ENCODE data around the gene PJA2. TPM values are rescaled to one million over a fixed set of nuclear protein-coding genes. Genes with fewer than 3 reads are reported as not detected.

The PJA2 gene
- total RNA-seq, 2 experiments from 2014 or later, result 41.3 to 69.7 TPM

DNA sequence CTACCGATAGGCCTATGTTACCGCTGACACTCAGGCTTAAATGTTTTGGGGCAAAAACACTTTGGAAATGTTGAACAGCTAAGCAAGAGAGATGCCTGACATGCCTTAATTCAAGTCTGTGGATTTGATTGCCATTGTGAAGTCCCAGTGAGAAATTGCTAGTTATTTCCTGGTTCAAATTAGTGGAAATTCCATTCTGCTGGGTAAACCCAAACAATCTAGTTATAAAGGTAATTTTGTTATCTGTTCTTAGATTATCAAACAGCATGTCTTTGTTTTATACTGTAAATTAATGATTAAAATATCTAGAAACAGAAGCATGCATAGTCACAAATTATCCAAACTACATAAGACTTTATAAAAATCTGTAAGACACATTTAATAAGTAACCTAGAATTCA lies 96.6 kb downstream of the PJA2 start:
- Histone ChIP-seq H3K4me3 (ENCODE audit: low read depth, low read length, poor library complexity, severe bottlenecking) (no peak overlapping the region), H3K36me3 (ENCODE audit: insufficient read depth, low read length) (no peaks in the 10 kb centered on the region), H3K4me2 (ENCODE audit: low read length) (no peak overlapping the region), H2AFZ (ENCODE audit: low read length) (no peak overlapping the region), H3K79me2 (ENCODE audit: insufficient read depth, low read depth, low read length) (no peaks in the 10 kb centered on the region), H4K20me1 (ENCODE audit: insufficient read depth, low read length) (no peaks in the 10 kb centered on the region), H3K9me2 (ENCODE audit: insufficient read depth, low read length) (no peaks in the 10 kb centered on the region), H3K9me3 (ENCODE audit: low read length) (no peaks in the 10 kb centered on the region), H3K27ac (ENCODE audit: low read depth, low read length, poor library complexity, severe bottlenecking) (no peak overlapping the region), H3K4me1 (ENCODE audit: insufficient read depth, low read length, poor library complexity, severe bottlenecking) (no peaks in the 10 kb centered on the region)
- ChIA-PET CTCF (ENCODE audit: unreplicated experiment) (no interaction called here), POLR2A (no interaction called here)
- TF ChIP-seq EZH2phosphoT487 (IDR thresholded peaks at IDR 0.05; ENCODE audit: borderline replicate concordance, low read depth, low read length), result no peak
- TF ChIP-seq, protein P1, sequence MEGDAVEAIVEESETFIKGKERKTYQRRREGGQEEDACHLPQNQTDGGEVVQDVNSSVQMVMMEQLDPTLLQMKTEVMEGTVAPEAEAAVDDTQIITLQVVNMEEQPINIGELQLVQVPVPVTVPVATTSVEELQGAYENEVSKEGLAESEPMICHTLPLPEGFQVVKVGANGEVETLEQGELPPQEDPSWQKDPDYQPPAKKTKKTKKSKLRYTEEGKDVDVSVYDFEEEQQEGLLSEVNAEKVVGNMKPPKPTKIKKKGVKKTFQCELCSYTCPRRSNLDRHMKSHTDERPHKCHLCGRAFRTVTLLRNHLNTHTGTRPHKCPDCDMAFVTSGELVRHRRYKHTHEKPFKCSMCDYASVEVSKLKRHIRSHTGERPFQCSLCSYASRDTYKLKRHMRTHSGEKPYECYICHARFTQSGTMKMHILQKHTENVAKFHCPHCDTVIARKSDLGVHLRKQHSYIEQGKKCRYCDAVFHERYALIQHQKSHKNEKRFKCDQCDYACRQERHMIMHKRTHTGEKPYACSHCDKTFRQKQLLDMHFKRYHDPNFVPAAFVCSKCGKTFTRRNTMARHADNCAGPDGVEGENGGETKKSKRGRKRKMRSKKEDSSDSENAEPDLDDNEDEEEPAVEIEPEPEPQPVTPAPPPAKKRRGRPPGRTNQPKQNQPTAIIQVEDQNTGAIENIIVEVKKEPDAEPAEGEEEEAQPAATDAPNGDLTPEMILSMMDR (conservative IDR thresholded peaks at IDR 0.05; ENCODE audit: low read length), result no peak
- intact Hi-C loops (cut with micrococcal nuclease; ENCODE audit: unreplicated experiment), result no loop called here
- no peak for DNase-seq (ENCODE audit: low spot score)
- no TSS peak for BruUV-seq (replicated peaks)

DNA sequence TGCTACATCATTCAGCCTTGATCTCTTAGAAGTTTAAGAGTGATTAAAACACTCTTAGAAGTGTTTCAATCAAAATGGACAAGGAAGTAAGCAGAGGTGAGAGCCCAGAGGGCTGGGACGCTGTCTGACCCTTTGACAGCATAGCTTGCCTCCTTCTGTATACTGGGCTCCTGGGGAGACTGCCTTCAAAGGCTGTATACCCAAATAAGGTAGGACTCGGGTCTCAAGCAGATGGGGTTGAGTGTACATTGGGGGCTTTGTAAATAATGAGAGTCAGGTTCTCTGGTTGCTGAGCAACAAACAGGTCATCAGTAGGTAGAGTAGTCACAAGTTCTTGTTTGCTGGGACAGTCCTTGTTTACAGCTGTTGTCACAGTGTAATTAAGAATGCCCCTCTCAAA lies 97.1 kb downstream of the PJA2 start:
- DNase-seq (ENCODE audit: low spot score), result no peak
- H3K4me3 ChIP-seq (ENCODE audit: low read depth, low read length, poor library complexity, severe bottlenecking), result no peak overlapping the region
- ChIA-PET POLR2A (no interaction called here), CTCF (ENCODE audit: unreplicated experiment) (no interaction called here)
- no peaks in the 10 kb centered on the region for H3K9me3 ChIP-seq (ENCODE audit: low read length)
- BruUV-seq (replicated peaks), result no TSS peak
- H3K4me2 ChIP-seq (ENCODE audit: low read length), result no peak overlapping the region
- intact Hi-C loops (cut with micrococcal nuclease; ENCODE audit: unreplicated experiment), result no loop called here
- no peaks in the 10 kb centered on the region for H3K79me2 ChIP-seq (ENCODE audit: insufficient read depth, low read depth, low read length)
- no peaks in the 10 kb centered on the region for H4K20me1 ChIP-seq (ENCODE audit: insufficient read depth, low read length)
- no peaks in the 10 kb centered on the region for H3K4me1 ChIP-seq (ENCODE audit: insufficient read depth, low read length, poor library complexity, severe bottlenecking)
- TF ChIP-seq, protein P1 (conservative IDR thresholded peaks at IDR 0.05; ENCODE audit: low read length), result no peak
- H3K9me2 ChIP-seq (ENCODE audit: insufficient read depth, low read length), result no peaks in the 10 kb centered on the region
- no peak overlapping the region for H2AFZ ChIP-seq (ENCODE audit: low read length)
- no peak overlapping the region for H3K27ac ChIP-seq (ENCODE audit: low read depth, low read length, poor library complexity, severe bottlenecking)
- H3K36me3 ChIP-seq (ENCODE audit: insufficient read depth, low read length), result no peaks in the 10 kb centered on the region

DNA sequence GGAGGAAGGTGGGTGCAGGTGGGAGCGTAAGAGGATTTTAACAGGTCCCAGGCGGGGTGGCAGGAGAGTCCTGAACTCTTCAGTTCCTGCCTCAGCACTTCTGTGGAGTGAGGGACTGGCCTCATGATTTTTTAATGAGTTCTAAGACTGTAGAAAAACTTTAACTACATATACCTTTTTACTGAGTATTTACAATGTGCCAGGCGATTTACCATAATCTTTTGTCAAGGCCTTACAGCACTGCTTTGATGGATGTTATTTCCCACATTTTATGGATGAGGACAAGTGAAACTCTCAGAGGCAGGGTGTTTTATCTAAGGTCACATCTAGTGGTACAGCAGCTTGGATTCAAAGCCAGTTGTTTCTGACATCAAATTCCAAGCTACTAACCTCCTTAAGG lies 99.5 kb downstream of the PJA2 start:
- H2AFZ ChIP-seq (ENCODE audit: low read length), result no peak overlapping the region
- H3K4me3 ChIP-seq (ENCODE audit: low read depth, low read length, poor library complexity, severe bottlenecking), result no peak overlapping the region
- no peak overlapping the region for H3K27ac ChIP-seq (ENCODE audit: low read depth, low read length, poor library complexity, severe bottlenecking)
- no peak for DNase-seq (ENCODE audit: low spot score)
- no peaks in the 10 kb centered on the region for H4K20me1 ChIP-seq (ENCODE audit: insufficient read depth, low read length)
- intact Hi-C loops (cut with micrococcal nuclease; ENCODE audit: unreplicated experiment), result no loop called here
- no peaks in the 10 kb centered on the region for H3K9me2 ChIP-seq (ENCODE audit: insufficient read depth, low read length)
- H3K36me3 ChIP-seq (ENCODE audit: insufficient read depth, low read length), result no peaks in the 10 kb centered on the region
- no peaks in the 10 kb centered on the region for H3K9me3 ChIP-seq (ENCODE audit: low read length)
- no peak for TF ChIP-seq EZH2phosphoT487 (IDR thresholded peaks at IDR 0.05; ENCODE audit: borderline replicate concordance, low read depth, low read length)
- TF ChIP-seq, protein P1 (conservative IDR thresholded peaks at IDR 0.05; ENCODE audit: low read length), result no peak
- H3K4me1 ChIP-seq (ENCODE audit: insufficient read depth, low read length, poor library complexity, severe bottlenecking), result no peaks in the 10 kb centered on the region
- POLR2A ChIA-PET, result interaction anchor here (0.6 kb wide), 1 partner anchor 139 kb away, joined by 4 read pairs; no protein-coding TSS in a partner anchor
- H3K4me2 ChIP-seq (ENCODE audit: low read length), result no peak overlapping the region
- no TSS peak for BruUV-seq (replicated peaks)
- no peaks in the 10 kb centered on the region for H3K79me2 ChIP-seq (ENCODE audit: insufficient read depth, low read depth, low read length)
- CTCF ChIA-PET (ENCODE audit: unreplicated experiment), result no interaction called here

Data from OCI-LY7 (cell line).